HL-60 (cell line): ENCODE results near the gene PRDM16.

Experiments
- GABPA ChIP-seq: IDR thresholded peaks from 2 replicates; pipeline ENCODE4 v1.6.1; 2012; ENCODE audit warnings: low read depth
- POLR2AphosphoS5 ChIP-seq: IDR thresholded peaks from 2 replicates; pipeline ENCODE4 v1.6.1; 2012; ENCODE audit warnings: low read depth
- SPI1 ChIP-seq: IDR thresholded peaks from 2 replicates; pipeline ENCODE4 v1.6.1; 2012; ENCODE audit warnings: low read depth, mild to moderate bottlenecking, borderline replicate concordance
- TF ChIP-seq, protein P1 (sequence below): IDR thresholded peaks from one replicate; pipeline ENCODE4 v1.5.1; 2011; ENCODE audit warnings: low read length, control low read depth, inconsistent platforms; ENCODE audit not compliant: insufficient read depth
- TF ChIP-seq, protein P2 (sequence below): IDR thresholded peaks from 2 replicates; pipeline ENCODE4 v1.6.1; 2012; ENCODE audit warnings: low read depth; ENCODE audit not compliant: insufficient replicate concordance

DNA sequence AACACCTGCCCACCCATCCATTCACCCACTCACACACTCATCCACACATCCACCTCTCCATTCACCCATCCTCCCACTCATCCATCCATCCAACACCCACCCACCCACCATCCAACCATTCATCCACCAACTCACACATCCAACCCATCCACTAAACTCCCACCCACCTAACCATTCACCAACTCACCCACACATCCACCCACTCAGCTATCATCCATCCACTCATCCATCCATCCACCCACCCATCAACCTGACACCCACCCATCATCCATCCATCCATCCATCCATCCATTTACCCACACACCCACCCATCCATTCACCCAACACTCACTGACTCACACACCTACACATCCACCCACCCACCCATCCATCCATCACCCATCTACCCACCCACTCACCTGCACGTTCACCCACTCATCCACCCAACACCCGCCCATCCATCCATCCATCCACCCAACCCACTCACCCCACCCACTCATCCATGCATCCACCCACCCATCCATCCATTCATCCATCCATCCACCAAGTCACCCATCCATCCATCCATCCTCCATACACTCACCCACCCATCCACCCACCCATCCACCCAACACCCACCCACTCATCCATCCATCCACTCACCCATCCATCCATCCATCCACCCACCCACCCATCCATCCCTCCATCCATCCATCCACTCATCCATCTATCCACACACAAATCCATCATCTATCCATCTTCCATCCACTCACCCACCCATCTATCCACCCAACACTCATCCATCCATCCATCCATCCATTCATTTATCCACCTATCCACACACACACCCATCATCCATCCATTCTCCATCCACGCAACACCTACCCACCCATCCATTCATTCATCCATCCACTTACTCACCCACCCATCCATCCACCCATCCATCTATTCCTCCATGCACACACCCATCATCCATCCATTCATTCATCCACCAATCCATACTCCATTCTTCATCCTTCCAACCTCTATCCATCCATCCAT lies 17.4 kb upstream of the PRDM16 start:
- TF ChIP-seq, protein P1, sequence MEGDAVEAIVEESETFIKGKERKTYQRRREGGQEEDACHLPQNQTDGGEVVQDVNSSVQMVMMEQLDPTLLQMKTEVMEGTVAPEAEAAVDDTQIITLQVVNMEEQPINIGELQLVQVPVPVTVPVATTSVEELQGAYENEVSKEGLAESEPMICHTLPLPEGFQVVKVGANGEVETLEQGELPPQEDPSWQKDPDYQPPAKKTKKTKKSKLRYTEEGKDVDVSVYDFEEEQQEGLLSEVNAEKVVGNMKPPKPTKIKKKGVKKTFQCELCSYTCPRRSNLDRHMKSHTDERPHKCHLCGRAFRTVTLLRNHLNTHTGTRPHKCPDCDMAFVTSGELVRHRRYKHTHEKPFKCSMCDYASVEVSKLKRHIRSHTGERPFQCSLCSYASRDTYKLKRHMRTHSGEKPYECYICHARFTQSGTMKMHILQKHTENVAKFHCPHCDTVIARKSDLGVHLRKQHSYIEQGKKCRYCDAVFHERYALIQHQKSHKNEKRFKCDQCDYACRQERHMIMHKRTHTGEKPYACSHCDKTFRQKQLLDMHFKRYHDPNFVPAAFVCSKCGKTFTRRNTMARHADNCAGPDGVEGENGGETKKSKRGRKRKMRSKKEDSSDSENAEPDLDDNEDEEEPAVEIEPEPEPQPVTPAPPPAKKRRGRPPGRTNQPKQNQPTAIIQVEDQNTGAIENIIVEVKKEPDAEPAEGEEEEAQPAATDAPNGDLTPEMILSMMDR = no peak
- TF ChIP-seq, protein P2, sequence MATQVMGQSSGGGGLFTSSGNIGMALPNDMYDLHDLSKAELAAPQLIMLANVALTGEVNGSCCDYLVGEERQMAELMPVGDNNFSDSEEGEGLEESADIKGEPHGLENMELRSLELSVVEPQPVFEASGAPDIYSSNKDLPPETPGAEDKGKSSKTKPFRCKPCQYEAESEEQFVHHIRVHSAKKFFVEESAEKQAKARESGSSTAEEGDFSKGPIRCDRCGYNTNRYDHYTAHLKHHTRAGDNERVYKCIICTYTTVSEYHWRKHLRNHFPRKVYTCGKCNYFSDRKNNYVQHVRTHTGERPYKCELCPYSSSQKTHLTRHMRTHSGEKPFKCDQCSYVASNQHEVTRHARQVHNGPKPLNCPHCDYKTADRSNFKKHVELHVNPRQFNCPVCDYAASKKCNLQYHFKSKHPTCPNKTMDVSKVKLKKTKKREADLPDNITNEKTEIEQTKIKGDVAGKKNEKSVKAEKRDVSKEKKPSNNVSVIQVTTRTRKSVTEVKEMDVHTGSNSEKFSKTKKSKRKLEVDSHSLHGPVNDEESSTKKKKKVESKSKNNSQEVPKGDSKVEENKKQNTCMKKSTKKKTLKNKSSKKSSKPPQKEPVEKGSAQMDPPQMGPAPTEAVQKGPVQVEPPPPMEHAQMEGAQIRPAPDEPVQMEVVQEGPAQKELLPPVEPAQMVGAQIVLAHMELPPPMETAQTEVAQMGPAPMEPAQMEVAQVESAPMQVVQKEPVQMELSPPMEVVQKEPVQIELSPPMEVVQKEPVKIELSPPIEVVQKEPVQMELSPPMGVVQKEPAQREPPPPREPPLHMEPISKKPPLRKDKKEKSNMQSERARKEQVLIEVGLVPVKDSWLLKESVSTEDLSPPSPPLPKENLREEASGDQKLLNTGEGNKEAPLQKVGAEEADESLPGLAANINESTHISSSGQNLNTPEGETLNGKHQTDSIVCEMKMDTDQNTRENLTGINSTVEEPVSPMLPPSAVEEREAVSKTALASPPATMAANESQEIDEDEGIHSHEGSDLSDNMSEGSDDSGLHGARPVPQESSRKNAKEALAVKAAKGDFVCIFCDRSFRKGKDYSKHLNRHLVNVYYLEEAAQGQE = no peak
- TF ChIP-seq POLR2AphosphoS5 (no peak), GABPA (no peak), SPI1 (no peak)
